Measurements from ENCODE around the gene MYO18B.

- no peak for TF ChIP-seq CTCF (IDR thresholded peaks at IDR 0.05; ENCODE audit: insufficient read depth, low read length, poor library complexity, severe bottlenecking)
- no peak for TF ChIP-seq EZH2phosphoT487 (conservative IDR thresholded peaks at IDR 0.05; ENCODE audit: low read length)
These were observed 180.2 kb downstream of the MYO18B start for GRCh38 chr22:25922141-25922540.

Measured in SU-DHL-6 (cell line).